ENCODE results near the gene BEGAIN.
"Not testable (repeated sequence)": the region's sequence is repeated elsewhere in the genome, so short reads cannot be mapped to it uniquely, and the experiment has no call there.

BEGAIN gene

GRCh38 chr14:100534528-100535286 lies 52.5 kb downstream of the BEGAIN start:
- no peak for DNase-seq

GRCh38 chr14:100533656-100534485 lies 53.3 kb downstream of the BEGAIN start:
- DNase-seq: no peak

GRCh38 chr14:100532906-100533655 lies 54.1 kb downstream of the BEGAIN start:
- no peak for DNase-seq

- no peak for DNase-seq
Observed at GRCh38 chr14:100532154-100532861, 54.9 kb downstream of the BEGAIN start.

GRCh38 chr14:100531152-100532121 lies 55.8 kb downstream of the BEGAIN start:
- no peak for DNase-seq

GRCh38 chr14:100530270-100531072 lies 56.7 kb downstream of the BEGAIN start:
- DNase-seq: no peak

- DNase-seq: no peak
Observed at GRCh38 chr14:100529561-100530031, 57.6 kb downstream of the BEGAIN start.

- DNase-seq: no peak
Observed at GRCh38 chr14:100528962-100529560, 58.2 kb downstream of the BEGAIN start.

- no peak for DNase-seq
Observed at GRCh38 chr14:100526632-100527031, 60.6 kb downstream of the BEGAIN start.

GRCh38 chr14:100526057-100526456 lies 61.2 kb downstream of the BEGAIN start:
- DNase-seq: no peak

- no peak for DNase-seq
Observed at GRCh38 chr14:100525615-100526014, 61.6 kb downstream of the BEGAIN start.

- DNase-seq: no peak
Observed at GRCh38 chr14:100524933-100525243, 62.3 kb downstream of the BEGAIN start.

- no peak for DNase-seq
Observed at GRCh38 chr14:100524233-100524932, 62.8 kb downstream of the BEGAIN start.

- DNase-seq: no peak
Observed at GRCh38 chr14:100523843-100524169, 63.4 kb downstream of the BEGAIN start.

GRCh38 chr14:100523131-100523842 lies 63.9 kb downstream of the BEGAIN start:
- no peak for DNase-seq

GRCh38 chr14:100522616-100523099 lies 64.6 kb downstream of the BEGAIN start:
- DNase-seq: no peak

GRCh38 chr14:100506053-100506452 lies 81.2 kb downstream of the BEGAIN start:
- DNase-seq: not testable (repeated sequence)

- no peak for DNase-seq
Observed at GRCh38 chr14:100504372-100505078, 82.7 kb downstream of the BEGAIN start.

Measured in GOT3 (cell line).